M059J (cell line): Measurements from ENCODE around the gene YJU2. TPM values are rescaled to one million over a fixed set of nuclear protein-coding genes. Genes with fewer than 3 reads are reported as not detected.

Experiments
- DNase-seq: peaks from one replicate; pipeline ENCODE4 v3.0.0-alpha.2; 2012; ENCODE audit warnings: low read depth
- total RNA-seq: library from RNA; depleted of rRNA; stranded (reverse); fragments of >200 nt; shearing (Covaris generic); gene quantifications from 2 replicates; pipeline ENCODE4 v1.2.3, GENCODE V29; 2014; rRNA removed

Gene YJU2
- total RNA-seq, 1 experiment from 2014 or later: 24.4 TPM

DNA sequence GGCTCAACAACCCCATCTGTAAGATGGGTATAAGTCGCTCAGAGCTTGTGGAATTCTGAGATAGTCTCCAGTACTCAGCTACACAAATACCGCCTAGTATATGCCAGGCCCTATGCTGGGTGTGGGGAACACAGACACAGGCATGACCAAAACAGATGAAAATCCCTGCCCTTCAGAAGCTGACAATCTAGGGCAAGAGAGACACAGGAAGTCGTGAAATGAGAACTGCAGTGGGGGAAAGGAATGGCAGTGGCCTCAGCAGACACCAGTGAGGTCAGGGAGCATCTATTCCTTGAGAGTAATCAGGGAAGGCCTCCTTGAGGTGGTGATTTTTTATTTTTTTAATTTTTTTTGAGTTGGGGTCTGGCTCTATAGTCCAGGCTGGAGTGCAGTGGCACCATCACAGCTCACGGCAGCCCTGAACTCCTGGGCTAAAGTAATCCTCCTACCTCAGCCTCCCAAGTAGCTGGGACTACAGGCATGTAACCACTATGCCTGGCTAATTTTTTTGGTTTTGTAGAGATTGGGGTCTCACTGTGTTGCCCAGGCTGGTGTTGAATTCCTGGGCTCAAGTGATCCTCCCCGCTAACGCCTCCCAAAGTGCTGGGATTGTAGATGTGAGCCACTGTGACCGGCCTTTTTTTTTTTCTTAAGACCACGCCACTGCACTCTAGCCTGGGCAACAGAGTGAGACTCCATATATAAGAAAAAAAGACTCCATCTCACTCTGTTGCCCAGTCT is 52.1 kb downstream of the YJU2 start:
- DNase-seq: no peak

- DNase-seq: no peak
These were observed 53.7 kb downstream of the YJU2 start for GRCh38 chr19:4300589-4300988.

- no peak for DNase-seq
These were observed 54.8 kb downstream of the YJU2 start for GRCh38 chr19:4301590-4302242.

GRCh38 chr19:4302243-4302640 is 55.4 kb downstream of the YJU2 start, which contains the start of gene TMIGD2:
TMIGD2 (minus strand) TSS chr19:4302389; CDS start chr19:4302385, 4 bp downstream.
- no peak for DNase-seq

DNA sequence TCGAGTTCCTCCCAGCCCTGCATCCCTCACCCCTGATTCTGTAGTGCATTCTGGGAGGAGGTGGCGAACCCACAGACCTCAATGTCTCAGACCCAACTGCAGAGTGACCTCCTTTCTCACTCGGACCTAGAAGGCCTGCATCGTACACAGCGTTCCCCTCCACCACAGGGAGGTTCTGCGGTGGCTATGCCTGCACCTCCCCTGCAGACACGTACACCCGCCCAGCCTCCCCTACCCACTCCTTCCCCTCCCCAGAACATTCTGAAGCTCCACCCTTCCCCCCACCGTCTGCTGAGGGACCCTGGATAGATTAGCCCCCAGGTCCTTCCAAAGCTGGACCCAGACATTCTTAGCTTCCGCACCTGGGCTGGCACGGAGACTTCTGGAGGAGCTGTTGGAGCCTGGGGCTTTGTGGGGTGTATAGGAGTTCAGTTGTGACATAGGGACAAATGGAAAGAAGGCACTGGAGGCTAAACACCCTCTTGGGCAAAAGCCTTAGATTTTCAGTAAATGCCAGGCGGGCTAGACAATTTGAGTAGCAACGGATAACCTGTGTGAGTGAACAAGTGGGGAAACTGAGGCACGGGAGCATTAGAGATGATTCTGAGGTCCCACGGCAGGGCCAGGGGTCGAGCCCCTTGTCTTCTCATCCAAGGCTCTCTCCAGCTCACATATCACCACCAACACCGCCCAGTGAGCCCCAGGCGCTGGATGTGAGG is 57.1 kb downstream of the YJU2 start:
- DNase-seq: no peak

DNA sequence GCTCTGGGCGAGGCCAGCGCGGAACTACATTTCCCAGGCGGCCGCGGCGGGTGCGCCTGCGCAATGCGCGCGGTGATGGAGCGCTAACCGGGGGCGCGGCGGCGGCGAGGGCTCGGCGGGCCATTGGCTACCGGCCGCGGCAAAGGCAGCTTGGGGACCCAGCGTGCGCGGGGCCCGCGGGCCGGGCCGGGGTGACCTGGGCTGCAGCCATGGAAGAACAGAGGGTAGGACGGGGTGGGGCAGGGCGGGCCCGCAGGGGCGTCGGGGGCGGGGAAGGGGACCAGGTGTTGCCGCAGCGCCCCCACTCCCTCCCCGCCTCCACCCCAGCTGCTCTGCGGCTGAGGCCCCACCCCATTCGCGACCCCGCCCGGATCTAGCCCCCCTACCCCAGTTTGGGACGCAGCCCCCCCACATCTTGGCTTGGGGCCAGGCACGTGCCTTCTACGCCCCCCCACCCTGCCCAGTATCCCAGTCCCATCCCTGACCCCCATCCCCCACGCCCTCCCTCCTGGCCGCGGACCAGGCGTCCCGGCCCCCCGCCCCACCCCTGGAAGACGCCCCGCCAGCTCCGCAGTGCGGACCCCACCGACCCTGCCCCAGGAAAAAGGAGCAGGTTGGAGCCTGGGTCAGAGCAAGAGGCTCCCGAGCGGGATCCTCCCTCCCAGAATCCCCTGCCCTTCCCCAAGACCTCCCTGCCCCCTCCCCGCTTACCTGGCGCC is 57.8 kb downstream of the YJU2 start, which contains the start of gene FSD1:
TSS of gene FSD1 (plus strand) at position 61 of the 719 bp plus-strand sequence. CDS start at position 210, 149 bp downstream.
- DNase-seq: peak; percentile 66

DNA sequence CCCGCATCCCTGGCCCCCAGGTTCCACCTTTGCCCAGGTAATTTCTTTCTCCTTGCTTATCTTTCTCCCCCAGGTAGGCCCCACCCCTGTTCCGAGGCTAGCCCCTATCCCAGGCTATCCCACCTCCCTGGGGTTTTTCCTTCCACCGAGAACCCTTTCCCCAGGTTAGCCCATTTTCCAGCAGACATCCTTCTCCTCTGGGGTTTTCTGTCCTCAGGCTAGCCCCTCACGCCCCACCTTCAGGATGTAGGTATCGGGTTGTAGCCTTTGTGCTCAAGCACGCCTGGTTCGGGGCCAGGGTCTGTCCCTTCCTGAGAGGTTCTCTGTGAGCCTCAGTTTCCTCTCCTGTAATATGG is 58.4 kb downstream of the YJU2 start:
- no peak for DNase-seq

DNA sequence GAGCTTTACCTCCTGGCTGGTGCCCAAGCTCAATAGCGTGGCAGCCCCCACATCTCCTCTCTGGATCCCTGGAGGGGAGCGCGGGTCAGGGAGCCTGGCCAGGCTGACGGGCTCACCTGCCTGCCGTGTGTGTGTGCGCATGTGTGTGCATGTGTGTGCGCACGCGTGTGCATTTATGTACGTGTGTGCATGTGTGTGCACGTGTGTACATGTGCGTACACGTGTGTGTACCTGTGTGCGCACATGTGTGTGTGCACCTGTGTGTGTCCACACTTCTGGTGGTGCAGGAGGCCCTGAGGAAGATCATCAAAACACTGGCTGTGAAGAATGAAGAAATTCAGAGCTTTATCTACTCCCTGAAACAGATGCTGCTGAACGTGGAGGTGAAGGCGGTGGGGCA is 58.8 kb downstream of the YJU2 start:
- no peak for DNase-seq

- no peak for DNase-seq
These were observed 63.6 kb downstream of the YJU2 start for GRCh38 chr19:4310247-4311121.

GRCh38 chr19:4313847-4314490 is 67.1 kb downstream of the YJU2 start:
- DNase-seq: no peak

- DNase-seq: no peak
These were observed 70.1 kb downstream of the YJU2 start for GRCh38 chr19:4316956-4317355.

DNA sequence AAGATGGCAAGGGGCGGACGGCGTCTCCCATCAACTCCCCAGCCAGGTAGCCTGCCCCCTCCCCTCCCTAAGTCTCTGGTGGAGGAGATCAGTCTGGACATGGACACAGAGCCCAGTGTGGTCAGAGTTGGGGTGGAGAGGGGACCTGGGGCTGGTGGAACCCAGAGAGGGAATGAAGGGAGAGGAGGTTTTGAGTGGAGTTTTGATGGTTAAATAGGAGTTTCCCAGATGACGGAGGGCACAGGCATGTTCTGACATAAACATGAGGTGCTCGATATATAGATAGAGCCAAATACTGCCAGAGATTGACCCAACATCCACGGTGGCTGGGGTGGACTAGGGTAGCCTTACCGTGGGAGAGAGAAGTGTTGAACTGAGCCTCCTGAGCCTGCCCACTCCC is 71.6 kb downstream of the YJU2 start:
- DNase-seq: no peak

Other genes with a start within 250 kb of the YJU2 start
- gene PIAS4, start 239.3 kb upstream of the YJU2 start, total RNA-seq: 16.2 and 19.5 TPM in 2 replicates
- 6.1 and 17.7 TPM in 2 replicates for gene ZBTB7A, start 180.2 kb upstream of the YJU2 start, total RNA-seq
- gene MAP2K2, start 123.0 kb upstream of the YJU2 start, total RNA-seq: 115 and 162 TPM in 2 replicates
- gene CREB3L3, start 93.4 kb upstream of the YJU2 start, total RNA-seq: 0.39 TPM in 1 of 2 replicates, not detected in the other
- gene SIRT6, start 64.5 kb upstream of the YJU2 start, total RNA-seq: 9.4 and 21.9 TPM in 2 replicates
- gene ANKRD24, start 64.4 kb upstream of the YJU2 start, total RNA-seq: 0.12 and 0.20 TPM in 2 replicates
- 2.7 and 3.0 TPM in 2 replicates for gene EBI3, start 17.6 kb upstream of the YJU2 start, total RNA-seq
- gene SHD, start 32.2 kb downstream of the YJU2 start, total RNA-seq: not detected in 2 replicates
- gene TMIGD2, start 55.3 kb downstream of the YJU2 start, total RNA-seq: not detected in 2 replicates
- gene FSD1, start 57.5 kb downstream of the YJU2 start, total RNA-seq: 11.7 and 14.7 TPM in 2 replicates
- 7.9 and 13.7 TPM in 2 replicates for gene STAP2, start 91.7 kb downstream of the YJU2 start, total RNA-seq
- gene MPND, start 96.5 kb downstream of the YJU2 start, total RNA-seq: 6.3 and 9.9 TPM in 2 replicates
- 60.5 and 99.7 TPM in 2 replicates for gene SH3GL1, start 153.5 kb downstream of the YJU2 start, total RNA-seq
- gene CHAF1A, start 155.6 kb downstream of the YJU2 start, total RNA-seq: 22.8 and 38.1 TPM in 2 replicates
- gene UBXN6, start 210.7 kb downstream of the YJU2 start, total RNA-seq: 78.5 and 127 TPM in 2 replicates
- 36.1 and 69.3 TPM in 2 replicates for gene HDGFL2, start 225.2 kb downstream of the YJU2 start, total RNA-seq